GM18861 (cell line): ENCODE data around the gene MLLT3.

ENCODE experiments used
- ATAC-seq: cut with Tn5 transposase; IDR thresholded peaks from one replicate; pipeline ENCODE4 v1.9.1; 2021; ENCODE audit not compliant: unreplicated experiment

MLLT3 gene

DNA sequence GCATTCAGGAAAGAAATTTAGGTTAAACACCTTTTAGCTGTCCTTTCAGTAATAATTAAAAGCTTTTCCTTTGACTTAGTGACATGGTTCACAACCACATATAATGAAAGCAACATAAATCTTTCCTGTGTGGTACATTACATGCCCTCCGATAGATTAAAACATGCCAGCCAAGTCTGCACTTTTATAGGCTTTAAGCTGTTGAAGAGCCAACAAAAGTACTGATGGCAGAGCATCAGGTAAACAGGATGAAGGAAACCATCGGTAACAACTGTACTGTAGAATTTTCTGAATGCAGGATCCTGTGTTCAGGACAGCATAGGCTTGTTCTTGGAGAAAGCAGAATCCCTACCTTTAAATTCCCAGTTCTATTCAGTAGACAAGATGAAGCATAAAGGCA is 226.6 kb downstream of the MLLT3 start:
- ATAC-seq = no peak

DNA sequence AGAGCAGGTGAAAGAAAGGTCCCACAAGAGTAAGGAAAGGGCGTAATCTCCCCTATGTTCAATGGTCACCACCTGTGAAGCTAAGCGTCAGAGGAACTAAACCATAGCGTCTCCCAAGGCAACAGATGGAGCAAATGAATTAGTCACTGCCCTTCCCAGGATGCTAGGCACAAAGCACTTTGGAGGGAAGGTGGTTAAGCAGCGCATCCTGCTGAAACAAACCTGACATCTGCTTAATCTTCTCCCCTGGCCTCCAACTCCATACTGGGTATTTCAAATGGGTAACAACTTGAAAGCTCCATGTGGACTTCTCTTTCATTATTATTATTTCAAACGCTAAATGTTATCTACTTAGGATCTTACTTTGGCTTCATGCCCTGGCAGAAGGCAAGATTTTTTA is 227.3 kb downstream of the MLLT3 start:
- ATAC-seq = no peak

GRCh38 chr9:20391208-20391607 is 231.1 kb downstream of the MLLT3 start:
- ATAC-seq = no peak

- no peak for ATAC-seq
Observed at GRCh38 chr9:20390400-20390799, 231.9 kb downstream of the MLLT3 start.

DNA sequence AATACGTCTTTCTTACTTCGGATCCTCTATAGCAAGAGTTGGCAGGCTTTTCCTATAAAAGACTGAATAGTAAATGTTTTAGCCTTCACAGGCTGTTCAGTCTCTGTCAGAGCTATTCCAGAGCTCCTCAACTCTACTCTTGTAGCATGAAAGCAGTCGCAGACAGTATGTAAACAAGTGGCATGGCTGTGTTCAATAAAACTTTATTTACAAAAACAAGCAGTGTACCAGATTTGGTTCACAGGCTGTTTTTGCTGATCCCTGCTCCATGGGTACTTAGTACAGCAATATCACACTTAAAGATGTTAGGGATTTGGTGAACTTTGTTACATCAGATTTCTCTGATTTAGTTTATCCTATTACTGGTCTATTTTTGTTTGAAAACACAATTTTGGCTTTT is 235.2 kb downstream of the MLLT3 start:
- ATAC-seq = no peak

DNA sequence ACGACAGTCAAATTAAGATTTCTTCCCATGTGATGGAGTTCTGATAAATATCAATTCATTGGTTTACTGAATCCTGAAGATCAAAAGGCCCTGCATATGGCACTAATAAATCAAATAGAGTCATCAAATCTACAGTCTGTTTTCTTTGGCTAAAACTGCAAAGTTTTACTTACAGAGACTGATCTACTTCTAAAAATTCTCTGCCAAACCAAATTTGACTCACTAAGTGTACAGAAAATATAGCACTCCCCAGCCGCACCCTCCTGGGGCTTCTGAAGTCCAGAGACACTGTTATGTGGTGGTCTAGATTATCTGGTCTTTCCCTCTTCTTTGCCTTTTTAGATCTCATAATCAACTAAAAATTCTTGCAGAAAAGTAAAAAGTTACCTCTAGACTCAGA is 237.7 kb downstream of the MLLT3 start:
- ATAC-seq = no peak

GRCh38 chr9:20382460-20383071 is 239.7 kb downstream of the MLLT3 start:
- no peak for ATAC-seq

GRCh38 chr9:20380546-20380945 is 241.8 kb downstream of the MLLT3 start:
- no peak for ATAC-seq

GRCh38 chr9:20379804-20380225 is 242.5 kb downstream of the MLLT3 start:
- no peak for ATAC-seq

GRCh38 chr9:20378851-20379250 is 243.4 kb downstream of the MLLT3 start:
- no peak for ATAC-seq

- ATAC-seq = no peak
Observed at GRCh38 chr9:20377790-20378189, 244.5 kb downstream of the MLLT3 start.

DNA sequence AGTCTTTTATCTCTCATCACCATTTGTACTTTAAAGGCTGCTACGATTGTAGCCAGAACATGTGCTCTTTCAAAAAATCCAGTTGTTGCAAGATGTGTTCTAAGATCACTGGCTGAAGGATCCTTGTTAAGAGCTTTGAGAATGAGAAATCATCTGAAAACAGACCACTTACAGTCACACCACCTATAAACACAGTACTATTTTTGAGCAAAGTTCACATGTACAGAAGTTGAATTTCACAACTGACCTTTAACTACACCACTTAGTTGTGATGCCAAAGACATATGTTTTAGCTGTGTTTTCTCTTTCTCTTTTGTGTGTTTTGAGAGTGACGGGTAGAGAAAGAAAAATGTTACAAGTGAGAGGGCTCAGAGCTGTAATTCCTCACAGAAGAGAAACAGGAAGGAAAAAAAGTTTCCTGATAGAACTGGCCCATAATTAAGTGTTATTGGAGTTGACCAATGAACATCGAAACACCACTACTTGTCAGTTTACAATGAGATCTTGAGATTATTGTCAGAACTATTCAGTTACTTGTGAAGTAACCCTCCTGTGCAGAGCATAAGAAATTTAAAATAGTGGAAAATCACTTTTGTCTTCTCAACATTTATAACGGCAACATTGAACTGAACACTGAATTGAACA is 245.4 kb downstream of the MLLT3 start:
- no peak for ATAC-seq

- ATAC-seq = no peak
Observed at GRCh38 chr9:20376042-20376441, 246.3 kb downstream of the MLLT3 start.

GRCh38 chr9:20373263-20373662 is 249.0 kb downstream of the MLLT3 start:
- ATAC-seq = no peak

DNA sequence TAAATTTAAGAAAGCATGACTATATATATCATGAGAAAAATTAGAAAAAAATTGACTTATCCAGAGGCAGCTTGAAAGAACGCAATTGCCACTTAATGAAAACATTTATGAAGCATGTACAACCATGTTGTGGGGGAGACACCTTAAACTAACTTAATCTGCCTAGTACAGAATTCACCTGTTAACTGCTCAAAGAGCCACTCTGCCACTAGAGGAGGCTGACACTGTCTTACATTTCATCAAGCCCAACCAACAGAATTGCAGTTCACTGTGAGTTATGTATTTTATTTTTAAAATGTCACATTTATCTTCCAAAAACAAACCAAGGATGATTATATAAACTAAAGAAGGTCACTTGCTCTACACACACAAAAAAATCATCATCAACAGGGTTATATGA is 252.9 kb downstream of the MLLT3 start:
- no peak for ATAC-seq

GRCh38 chr9:20367855-20368254 is 254.4 kb downstream of the MLLT3 start:
- ATAC-seq = no peak

- ATAC-seq = no peak
Observed at GRCh38 chr9:20364959-20365358, 257.3 kb downstream of the MLLT3 start.

GRCh38 chr9:20363233-20363632 is 259.1 kb downstream of the MLLT3 start:
- no peak for ATAC-seq

- ATAC-seq = no peak
Observed at GRCh38 chr9:20361656-20362570, 260.4 kb downstream of the MLLT3 start.

GRCh38 chr9:20361229-20361628 is 261.1 kb downstream of the MLLT3 start:
- ATAC-seq = no peak

- no peak for ATAC-seq
Observed at GRCh38 chr9:20358207-20358606, 264.1 kb downstream of the MLLT3 start.

DNA sequence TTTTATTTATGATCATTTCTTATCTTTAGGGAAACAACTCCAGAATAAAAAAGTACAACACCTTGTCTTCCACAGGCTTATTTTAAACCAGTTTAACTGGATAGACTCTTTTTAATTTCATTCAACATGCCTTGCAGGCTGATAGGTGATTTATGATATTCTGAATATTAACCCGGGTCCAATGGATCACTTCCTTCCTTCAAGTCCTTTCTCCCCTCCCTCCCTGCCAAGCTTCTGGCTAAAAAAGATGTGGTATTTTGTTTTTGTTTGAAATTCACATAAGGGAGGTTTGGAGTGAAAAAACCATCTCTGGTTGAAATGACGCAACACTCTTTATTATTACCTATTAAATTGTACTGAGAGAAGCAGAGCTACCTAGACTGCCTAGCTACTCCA is 265.3 kb downstream of the MLLT3 start:
- no peak for ATAC-seq
